ENCODE data around the gene TBC1D12.

DNA sequence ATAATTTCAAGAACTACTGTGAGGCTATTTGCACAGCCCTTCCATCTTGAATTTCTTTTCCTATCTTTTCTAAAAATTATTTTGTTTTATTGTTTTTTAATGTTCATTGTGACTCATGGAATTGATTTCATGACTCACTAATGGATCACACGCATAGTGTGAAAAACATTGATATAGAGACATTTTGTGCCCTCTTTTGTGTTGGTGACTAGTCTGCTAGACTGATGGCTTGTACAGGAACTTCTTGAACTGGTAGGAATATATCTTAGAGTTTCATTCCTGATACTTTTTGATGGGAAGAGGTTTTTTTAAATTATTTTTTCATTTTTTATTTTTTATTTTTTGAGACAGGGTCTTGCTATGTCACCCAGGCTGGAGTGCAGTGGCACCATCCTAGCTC, 27.0 kb upstream of the TBC1D12 start:
- no peak for TF ChIP-seq CTCF (IDR thresholded peaks at IDR 0.05; ENCODE audit: low read length)
- no peak for TF ChIP-seq EZH2 (optimal IDR thresholded peaks at IDR 0.05; ENCODE audit: low read depth, low read length)
- TF ChIP-seq EZH2phosphoT487 (IDR thresholded peaks at IDR 0.05; ENCODE audit: low read length), result no peak

All from MM.1S (cell line).